Stimulated activated CD8-positive, alpha-beta memory T cell treated with anti-CD3 and anti-CD28 coated beads, Interleukin-15, amount 100 ng/mL, for 48 hours (primary cell): Measurements from ENCODE around the gene DOCK3.
"Not testable (repeated sequence)": the region's sequence is repeated elsewhere in the genome, so short reads cannot be mapped to it uniquely, and the experiment has no call there.

Source experiments
- DNase-seq, 2 donors: peaks; one replicate each; pipeline ENCODE4 v3.0.0-alpha.2; 2020; ENCODE audit warnings: low read depth in 2 of 2

DOCK3 gene

GRCh38 chr3:50687127-50687751 lies 12.5 kb downstream of the DOCK3 start:
- DNase-seq: no peak

GRCh38 chr3:50687916-50688315 lies 13.2 kb downstream of the DOCK3 start:
- DNase-seq: no peak

GRCh38 chr3:50688602-50689001 lies 13.9 kb downstream of the DOCK3 start:
- DNase-seq: not testable (repeated sequence)

- DNase-seq: no peak
These were observed 14.8 kb downstream of the DOCK3 start for GRCh38 chr3:50689558-50689957.

- DNase-seq: no peak
These were observed 20.3 kb downstream of the DOCK3 start for GRCh38 chr3:50695031-50695430.

GRCh38 chr3:50696276-50696675 lies 21.5 kb downstream of the DOCK3 start:
- no peak for DNase-seq

- DNase-seq: no peak
These were observed 23.5 kb downstream of the DOCK3 start for GRCh38 chr3:50698269-50698668.

GRCh38 chr3:50708620-50709019 lies 33.9 kb downstream of the DOCK3 start:
- no peak for DNase-seq

- DNase-seq: no peak
These were observed 40.2 kb downstream of the DOCK3 start for GRCh38 chr3:50714946-50715345.

- DNase-seq: no peak
These were observed 50.1 kb downstream of the DOCK3 start for GRCh38 chr3:50724831-50725230.

GRCh38 chr3:50734985-50735384 lies 60.3 kb downstream of the DOCK3 start:
- no peak for DNase-seq

GRCh38 chr3:50737193-50737905 lies 62.6 kb downstream of the DOCK3 start:
- no peak for DNase-seq

GRCh38 chr3:50737906-50738598 lies 63.3 kb downstream of the DOCK3 start:
- no peak for DNase-seq

- DNase-seq: no peak
These were observed 68.9 kb downstream of the DOCK3 start for GRCh38 chr3:50743643-50744042.

- DNase-seq: no peak
These were observed 75.1 kb downstream of the DOCK3 start for GRCh38 chr3:50749822-50750221.

- DNase-seq: no peak
These were observed 84.3 kb downstream of the DOCK3 start for GRCh38 chr3:50759015-50759414.

GRCh38 chr3:50777680-50778079 lies 103.0 kb downstream of the DOCK3 start:
- no peak for DNase-seq

- not testable (repeated sequence) for DNase-seq
These were observed 107.0 kb downstream of the DOCK3 start for GRCh38 chr3:50781766-50782165.

GRCh38 chr3:50786631-50787030 lies 111.9 kb downstream of the DOCK3 start:
- no peak for DNase-seq

GRCh38 chr3:50790894-50791293 lies 116.2 kb downstream of the DOCK3 start:
- not testable (repeated sequence) for DNase-seq

GRCh38 chr3:50792568-50792967 lies 117.8 kb downstream of the DOCK3 start:
- DNase-seq: no peak

- not testable (repeated sequence) for DNase-seq
These were observed 129.1 kb downstream of the DOCK3 start for GRCh38 chr3:50803805-50804204.

- DNase-seq: not testable (repeated sequence)
These were observed 129.6 kb downstream of the DOCK3 start for GRCh38 chr3:50804376-50804775.
